Cardiac fibroblast (primary cell): ENCODE data around the gene OR13J1.

ENCODE experiments used
- DNase-seq, 2 donors: peaks; one replicate each; pipeline versions ENCODE4 v3.0.0 to v3.0.0-alpha.2; 2010; ENCODE audit warnings: low read depth in 2 of 2
- H3K4me3 ChIP-seq, 2 donors: replicated peaks in 1 of 2; 1 replicate in 1 of 2; 2 replicates in 1 of 2; pipeline ENCODE4 v1.5.1; 2011; ENCODE audit warnings: low read depth in 2 of 2, low read length in 2 of 2, mild to moderate bottlenecking in 2 of 2, moderate library complexity in 1 of 2
- TF ChIP-seq, protein P1 (sequence below): IDR thresholded peaks from one replicate; pipeline ENCODE4 v1.5.1; 2011; ENCODE audit warnings: low read depth, mild to moderate bottlenecking, low read length, inconsistent platforms

OR13J1 gene

DNA sequence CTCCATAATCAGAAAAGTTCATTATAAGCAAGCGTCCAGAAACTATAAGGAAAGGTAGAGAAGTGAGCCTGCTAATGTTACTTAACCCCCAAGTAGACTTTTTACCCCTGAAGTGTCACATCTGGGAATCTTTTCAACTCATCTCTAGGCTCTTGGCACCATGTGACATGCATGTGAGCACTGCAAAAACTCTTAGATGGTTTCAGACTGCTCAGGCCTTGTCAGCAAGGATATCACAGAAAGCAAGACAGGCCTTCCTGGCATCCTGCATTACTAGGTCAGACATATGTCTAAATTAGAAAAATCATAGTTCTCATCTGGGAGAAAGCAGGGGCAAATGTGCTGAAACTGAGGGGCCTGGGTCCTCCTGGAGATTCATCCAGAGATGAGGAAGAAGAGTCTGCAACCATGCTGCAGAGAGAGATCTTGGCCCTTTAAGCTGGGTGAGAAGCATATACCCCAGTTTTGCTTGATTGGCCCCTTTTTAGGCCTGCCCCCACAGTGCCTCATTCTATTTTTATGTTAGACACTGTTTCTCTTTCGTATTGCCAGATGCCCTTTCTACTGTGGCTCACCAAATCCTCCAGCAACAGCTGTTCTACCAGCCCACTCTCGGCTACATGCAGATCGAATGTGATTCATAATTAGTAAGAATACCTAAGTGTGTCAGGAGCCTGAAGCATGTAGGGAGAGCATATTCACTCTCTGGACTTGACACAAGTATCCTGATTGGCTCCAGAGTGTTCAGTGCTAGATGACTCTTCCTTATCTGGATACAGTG lies 22.2 kb downstream of the OR13J1 start:
- no peak overlapping the region for H3K4me3 ChIP-seq

DNA sequence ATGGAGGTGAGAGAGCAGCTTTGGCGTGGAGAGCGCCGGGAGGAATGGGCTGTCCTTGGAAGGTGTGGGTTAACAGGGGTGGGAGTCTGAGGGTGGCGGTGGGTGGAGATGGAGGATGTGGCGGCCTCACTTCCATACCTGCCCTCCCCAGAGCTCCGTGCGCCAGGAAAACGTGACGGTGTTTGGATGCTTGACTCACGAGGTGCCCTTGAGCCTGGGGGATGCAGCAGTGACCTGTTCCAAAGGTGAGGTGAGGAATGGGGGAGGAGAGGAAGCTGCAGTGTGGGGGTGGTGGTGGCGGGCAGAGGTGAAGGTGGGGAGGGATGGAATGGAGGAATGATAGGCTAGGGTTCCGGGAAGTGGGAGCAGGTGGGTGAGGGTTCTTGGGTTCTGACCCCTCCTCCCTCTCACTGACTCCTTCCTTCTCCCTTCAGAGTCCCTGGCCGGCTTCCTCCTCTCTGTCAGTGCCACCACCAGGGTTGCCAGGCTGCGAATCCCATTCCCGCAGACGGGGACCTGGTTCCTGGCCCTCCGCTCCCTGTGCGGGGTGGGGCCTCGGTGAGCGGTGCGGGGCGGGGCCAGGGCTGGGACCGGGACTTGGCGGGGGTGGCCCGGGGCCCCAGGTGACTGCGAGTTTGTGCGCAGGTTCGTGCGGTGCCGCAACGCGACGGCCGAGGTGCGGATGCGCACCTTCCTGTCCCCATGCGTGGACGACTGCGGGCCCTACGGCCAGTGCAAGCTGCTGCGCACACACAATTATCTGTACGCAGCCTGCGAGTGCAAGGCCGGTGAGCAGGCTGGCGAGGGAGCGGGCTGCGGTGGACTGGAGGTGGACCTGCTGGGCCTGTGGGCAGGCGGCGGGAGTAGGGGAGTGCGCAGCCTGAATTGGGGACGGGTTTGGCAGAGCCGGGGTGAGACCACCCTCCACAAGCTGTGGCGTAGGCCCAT lies 24.1 kb downstream of the OR13J1 start:
- DNase-seq = no peak
- TF ChIP-seq, protein P1, sequence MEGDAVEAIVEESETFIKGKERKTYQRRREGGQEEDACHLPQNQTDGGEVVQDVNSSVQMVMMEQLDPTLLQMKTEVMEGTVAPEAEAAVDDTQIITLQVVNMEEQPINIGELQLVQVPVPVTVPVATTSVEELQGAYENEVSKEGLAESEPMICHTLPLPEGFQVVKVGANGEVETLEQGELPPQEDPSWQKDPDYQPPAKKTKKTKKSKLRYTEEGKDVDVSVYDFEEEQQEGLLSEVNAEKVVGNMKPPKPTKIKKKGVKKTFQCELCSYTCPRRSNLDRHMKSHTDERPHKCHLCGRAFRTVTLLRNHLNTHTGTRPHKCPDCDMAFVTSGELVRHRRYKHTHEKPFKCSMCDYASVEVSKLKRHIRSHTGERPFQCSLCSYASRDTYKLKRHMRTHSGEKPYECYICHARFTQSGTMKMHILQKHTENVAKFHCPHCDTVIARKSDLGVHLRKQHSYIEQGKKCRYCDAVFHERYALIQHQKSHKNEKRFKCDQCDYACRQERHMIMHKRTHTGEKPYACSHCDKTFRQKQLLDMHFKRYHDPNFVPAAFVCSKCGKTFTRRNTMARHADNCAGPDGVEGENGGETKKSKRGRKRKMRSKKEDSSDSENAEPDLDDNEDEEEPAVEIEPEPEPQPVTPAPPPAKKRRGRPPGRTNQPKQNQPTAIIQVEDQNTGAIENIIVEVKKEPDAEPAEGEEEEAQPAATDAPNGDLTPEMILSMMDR = no peak
- H3K4me3 ChIP-seq = no peak overlapping the region

More for the DNA sequence above, 22.2 kb downstream of the OR13J1 start:
- TF ChIP-seq, protein P1 = no peak
- peak; percentile 47 to 93 for DNase-seq

DNA sequence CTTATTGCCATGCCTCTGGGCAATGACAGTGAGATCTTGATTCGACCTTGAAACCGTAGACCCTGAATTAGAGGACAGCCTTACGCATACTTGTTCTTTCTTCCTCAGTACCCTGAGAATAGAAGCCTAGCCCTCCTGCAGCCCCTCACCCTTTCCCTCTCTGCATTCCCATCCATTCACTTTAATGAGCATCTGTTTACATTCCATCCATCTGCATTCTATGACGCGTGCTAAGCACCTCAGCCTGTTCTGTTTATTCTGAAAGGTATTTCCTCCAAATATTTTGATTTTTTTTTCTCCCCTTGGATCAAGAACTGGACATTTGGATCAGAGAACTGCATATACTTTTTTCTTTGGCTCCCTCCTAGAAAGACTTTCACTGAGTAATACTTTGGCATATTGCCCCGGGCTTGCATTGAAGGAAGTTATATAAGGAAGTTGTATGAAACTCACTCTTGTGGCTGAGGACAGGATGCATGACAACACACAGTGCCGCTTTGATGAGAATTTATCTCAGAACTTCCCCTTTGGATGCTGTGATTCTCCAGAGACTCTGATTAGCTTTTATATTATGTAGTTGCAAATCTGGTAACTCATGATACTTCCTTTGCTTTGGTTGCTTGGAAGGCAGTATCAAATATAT lies 25.5 kb downstream of the OR13J1 start:
- TF ChIP-seq, protein P1 = no peak
- no peak overlapping the region for H3K4me3 ChIP-seq
- DNase-seq = peak; percentile 94 to 95

DNA sequence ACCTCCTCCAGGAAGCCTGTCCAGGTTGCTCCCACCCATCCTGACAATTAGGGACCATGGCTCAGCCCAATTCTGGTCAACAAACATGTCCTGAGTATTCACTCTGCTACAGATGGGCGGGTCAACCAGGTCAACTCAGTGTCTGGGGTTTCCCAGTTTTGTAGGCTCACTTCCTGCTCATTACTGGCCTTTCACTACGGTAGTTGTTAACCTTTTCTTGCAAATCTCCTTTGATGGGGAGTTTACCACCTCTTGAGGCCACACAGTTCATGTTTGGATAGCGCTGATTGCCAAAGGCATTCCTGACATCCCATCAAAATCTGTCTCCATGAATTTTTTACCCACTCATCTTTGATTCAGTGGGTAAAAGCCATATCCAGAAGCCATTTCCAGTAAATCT lies 27.4 kb downstream of the OR13J1 start:
- DNase-seq = no peak
- no peak overlapping the region for H3K4me3 ChIP-seq
- TF ChIP-seq, protein P1 = no peak

DNA sequence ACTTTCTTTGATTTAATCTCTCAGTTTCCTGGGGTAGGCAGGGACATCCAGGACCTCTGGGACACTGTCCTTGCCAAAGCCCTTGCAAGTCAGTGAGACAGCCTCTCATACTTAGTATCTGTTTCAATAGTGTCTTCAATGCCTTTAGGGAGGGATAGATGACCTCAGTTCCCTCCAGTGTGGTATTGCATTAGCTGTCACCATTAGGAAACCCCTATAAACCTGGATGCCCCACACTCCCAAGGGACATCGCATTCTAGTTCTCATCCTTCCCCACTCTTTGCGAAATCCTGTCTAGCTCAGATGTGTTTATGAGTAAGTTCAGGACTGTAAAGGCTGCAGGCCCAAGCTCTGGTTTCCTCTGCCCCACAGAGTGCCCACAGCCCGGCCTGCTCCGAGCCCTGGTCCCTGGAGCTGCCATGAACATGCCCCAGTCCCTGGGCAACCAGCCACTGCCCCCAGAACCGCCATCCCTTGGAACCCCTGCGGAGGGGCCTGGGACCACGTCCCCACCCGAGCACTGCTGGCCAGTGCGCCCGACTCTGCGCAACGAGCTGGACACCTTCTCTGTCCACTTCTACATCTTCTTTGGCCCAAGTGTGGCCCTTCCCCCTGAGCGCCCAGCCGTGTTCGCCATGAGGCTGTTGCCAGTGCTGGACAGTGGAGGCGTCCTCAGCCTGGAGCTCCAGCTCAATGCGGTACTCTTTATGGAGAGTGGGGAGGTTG lies 28.0 kb downstream of the OR13J1 start:
- DNase-seq = peak in 1 of 2 donors; percentile 56
- no peak overlapping the region for H3K4me3 ChIP-seq
- TF ChIP-seq, protein P1 = no peak

DNA sequence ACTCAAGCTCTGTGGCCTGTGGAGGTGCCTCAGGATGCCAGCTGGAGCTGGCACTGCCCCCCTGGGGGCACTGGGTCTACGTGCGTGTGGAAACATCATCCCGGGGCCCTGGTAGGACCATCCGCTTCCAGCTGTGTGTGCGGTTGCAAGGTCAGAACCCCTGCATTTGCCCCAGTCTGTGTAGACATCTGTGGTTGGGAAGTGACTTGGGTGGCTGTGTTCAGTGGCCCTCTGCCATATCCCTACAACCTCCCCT lies 28.6 kb downstream of the OR13J1 start:
- H3K4me3 ChIP-seq = no peak overlapping the region
- DNase-seq = no peak
- TF ChIP-seq, protein P1 = no peak
